Stimulated activated CD8-positive, alpha-beta memory T cell treated with anti-CD3 and anti-CD28 coated beads, Interleukin-7, amount 100 ng/mL, for 48 hours (primary cell): ENCODE measurements around the gene ADAMTS4.
"Not testable (repeated sequence)": the region's sequence is repeated elsewhere in the genome, so short reads cannot be mapped to it uniquely, and the experiment has no call there.

Experiments used
- DNase-seq, 2 donors: peaks; one replicate each; pipeline ENCODE4 v3.0.0-alpha.2; 2020; ENCODE audit warnings: low read depth in 1 of 2; ENCODE audit errors: extremely low read depth in 1 of 2

Gene ADAMTS4

GRCh38 chr1:161198897-161199431 lies at the start of gene ADAMTS4:
TSS of gene ADAMTS4 (minus strand) at chr1:161199054. CDS start at chr1:161198627, 427 bp downstream.
- DNase-seq, result no peak

GRCh38 chr1:161244888-161245287 lies 46.0 kb upstream of the ADAMTS4 start:
- DNase-seq, result no peak

- DNase-seq, result no peak
Measured at GRCh38 chr1:161242313-161242712, 43.5 kb upstream of the ADAMTS4 start.

GRCh38 chr1:161241682-161242081 lies 42.8 kb upstream of the ADAMTS4 start:
- no peak for DNase-seq

GRCh38 chr1:161238039-161238473 lies 39.2 kb upstream of the ADAMTS4 start, which contains the start of gene NR1I3:
TSS of gene NR1I3 (minus strand) at chr1:161238203. CDS start at chr1:161236565, 1,638 bp downstream.
- no peak for DNase-seq

GRCh38 chr1:161235957-161236775 lies 37.3 kb upstream of the ADAMTS4 start:
- no peak for DNase-seq

- no peak for DNase-seq
Measured at GRCh38 chr1:161233102-161233501, 34.2 kb upstream of the ADAMTS4 start.

GRCh38 chr1:161230762-161231161 lies 31.9 kb upstream of the ADAMTS4 start:
- DNase-seq, result no peak

- no peak for DNase-seq
Measured at GRCh38 chr1:161229896-161230295, 31.0 kb upstream of the ADAMTS4 start.

GRCh38 chr1:161228032-161228431 lies 29.2 kb upstream of the ADAMTS4 start:
- no peak for DNase-seq

- DNase-seq, result peak; percentile 36 to 72
Measured at GRCh38 chr1:161227196-161227871, 28.5 kb upstream of the ADAMTS4 start.

- DNase-seq, result no peak
Measured at GRCh38 chr1:161226759-161227158, 27.9 kb upstream of the ADAMTS4 start.

GRCh38 chr1:161226320-161226711 lies 27.5 kb upstream of the ADAMTS4 start:
- no peak for DNase-seq

- DNase-seq, result peak; percentile 69 to 91
Measured at GRCh38 chr1:161225534-161226319, 26.9 kb upstream of the ADAMTS4 start, which contains the start of gene TOMM40L. TSS of gene TOMM40L (plus strand) at chr1:161226060. CDS start at chr1:161226490, 430 bp downstream.

- no peak for DNase-seq
Measured at GRCh38 chr1:161225178-161225533, 26.3 kb upstream of the ADAMTS4 start.

GRCh38 chr1:161224695-161225087 lies 25.8 kb upstream of the ADAMTS4 start:
- not testable (repeated sequence) for DNase-seq

GRCh38 chr1:161223805-161224694 lies 25.2 kb upstream of the ADAMTS4 start:
- no peak for DNase-seq

- no peak for DNase-seq
Measured at GRCh38 chr1:161222175-161223019, 23.5 kb upstream of the ADAMTS4 start.

- DNase-seq, result no peak
Measured at GRCh38 chr1:161220002-161220401, 21.1 kb upstream of the ADAMTS4 start.
